HEK293 (cell line): Measurements from ENCODE around the gene KLRF1.

Source experiments
- CTCF ChIA-PET: fragments of 350-600 bp; formaldehyde crosslinking; extraction: SDS; loops from one replicate; lab custom pipeline; 2021; ENCODE audit warnings: antibody characterized with exemption; lab: Yijun Ruan, JAX
- POLR2A ChIA-PET: fragments of 300-600 bp; formaldehyde crosslinking; extraction: SDS; loops from one replicate; lab custom pipeline; 2020; ENCODE audit warnings: antibody characterized with exemption, inconsistent platforms; lab: Yijun Ruan, JAX
- H3K27ac ChIP-seq: fragments of 200-500 bp; sonication (Bioruptor generic); 2 replicates; pipeline ENCODE4 v1.5.1; 2014; ENCODE audit warnings: low read depth, low read length, control low read depth, inconsistent platforms; ENCODE audit errors: extremely low read depth
- H3K36me3 ChIP-seq, 2 experiments: fragments of 200-500 bp in 1 of 2; sonication (Bioruptor generic) in 1 of 2; 1 replicate in 1 of 2; 2 replicates in 1 of 2; pipeline ENCODE4 v1.5.1; 2014 to 2017; ENCODE audit warnings: inconsistent platforms in 2 of 2, low read length in 2 of 2; ENCODE audit not compliant: control insufficient read depth in 2 of 2, insufficient read depth in 1 of 2
- H3K4me1 ChIP-seq: fragments of 200-500 bp; sonication (Bioruptor generic); 2 replicates; pipeline ENCODE4 v1.5.1; 2014; ENCODE audit warnings: mild to moderate bottlenecking, low read length, inconsistent platforms; ENCODE audit not compliant: control insufficient read depth, insufficient read depth
- H3K4me3 ChIP-seq: 2 replicates; pipeline ENCODE4 v1.5.1; 2011; ENCODE audit warnings: low read depth, mild to moderate bottlenecking, control low read depth, low read length, moderate library complexity
- H3K9me3 ChIP-seq: fragments of 200-500 bp; sonication (Bioruptor generic); 2 replicates; pipeline ENCODE4 v1.5.1; 2014; ENCODE audit warnings: low read depth, low read length, inconsistent platforms; ENCODE audit not compliant: control insufficient read depth, insufficient read depth
- GLI2 ChIP-seq: fragments of 450-650 bp; formaldehyde crosslinking; IDR thresholded peaks from 2 replicates; pipeline ENCODE4; 2017; ENCODE audit warnings: missing biosample characterization, missing genetic modification characterization, low read depth, borderline replicate concordance
- GLIS2 ChIP-seq: fragments of 450-650 bp; formaldehyde crosslinking; IDR thresholded peaks from 2 replicates; pipeline ENCODE4 v1.5.1; 2016; ENCODE audit warnings: missing biosample characterization, missing genetic modification characterization
- KLF9 ChIP-seq: fragments of 450-650 bp; formaldehyde crosslinking; IDR thresholded peaks from 2 replicates; pipeline ENCODE4 v1.5.1; 2016; ENCODE audit warnings: missing biosample characterization, missing genetic modification characterization, low read depth
- MZF1 ChIP-seq: fragments of 450-650 bp; formaldehyde crosslinking; IDR thresholded peaks from 2 replicates; pipeline ENCODE4 v1.5.1; 2017; ENCODE audit warnings: missing biosample characterization, missing genetic modification characterization, borderline replicate concordance
- OVOL3 ChIP-seq: fragments of 450-650 bp; formaldehyde crosslinking; IDR thresholded peaks from 2 replicates; pipeline ENCODE4 v1.5.1; 2016; ENCODE audit warnings: missing biosample characterization, missing genetic modification characterization
- REPIN1 ChIP-seq: fragments of 450-650 bp; formaldehyde crosslinking; IDR thresholded peaks from 2 replicates; pipeline ENCODE4 v1.5.1; 2017; ENCODE audit warnings: missing biosample characterization, missing genetic modification characterization, low read depth
- SP2 ChIP-seq: fragments of 450-650 bp; formaldehyde crosslinking; IDR thresholded peaks from 2 replicates; pipeline ENCODE4 v1.5.1; 2016; ENCODE audit warnings: missing biosample characterization, missing genetic modification characterization
- TCF7L2 ChIP-seq: IDR thresholded peaks from 2 replicates; pipeline ENCODE4 v1.6.1; 2011; ENCODE audit warnings: low read depth, mild to moderate bottlenecking, inconsistent platforms, low read length, moderate library complexity, borderline replicate concordance
- YY1 ChIP-seq: fragments of 450-650 bp; formaldehyde crosslinking; IDR thresholded peaks from 2 replicates; pipeline ENCODE4 v1.5.1; 2018; ENCODE audit warnings: missing biosample characterization, missing genetic modification characterization
- YY2 ChIP-seq: fragments of 450-650 bp; formaldehyde crosslinking; IDR thresholded peaks from 2 replicates; pipeline ENCODE4 v1.5.1; 2016; ENCODE audit warnings: missing biosample characterization, missing genetic modification characterization
- ZBTB11 ChIP-seq: fragments of 450-650 bp; formaldehyde crosslinking; conservative IDR thresholded peaks from 2 replicates; pipeline ENCODE4 v1.5.1; 2016; ENCODE audit warnings: low read depth, missing biosample characterization, missing genetic modification characterization
- ZEB2 ChIP-seq: fragments of 450-650 bp; formaldehyde crosslinking; IDR thresholded peaks from 2 replicates; pipeline ENCODE4 v1.5.1; 2016; ENCODE audit warnings: missing biosample characterization, missing genetic modification characterization
- ZNF324 ChIP-seq: fragments of 450-650 bp; formaldehyde crosslinking; IDR thresholded peaks from 2 replicates; pipeline ENCODE4 v1.5.1; 2016; ENCODE audit warnings: missing biosample characterization, missing genetic modification characterization
- ZNF354C ChIP-seq: fragments of 450-650 bp; formaldehyde crosslinking; IDR thresholded peaks from 2 replicates; pipeline ENCODE4 v1.5.1; 2016; ENCODE audit warnings: missing biosample characterization, missing genetic modification characterization, low read depth, borderline replicate concordance
- ZNF510 ChIP-seq: fragments of 450-650 bp; formaldehyde crosslinking; IDR thresholded peaks from 2 replicates; pipeline ENCODE4 v1.5.1; 2018; ENCODE audit warnings: mild to moderate bottlenecking, missing genetic modification characterization, missing biosample characterization; ENCODE audit not compliant: insufficient replicate concordance
- ZNF544 ChIP-seq: fragments of 450-650 bp; formaldehyde crosslinking; IDR thresholded peaks from 2 replicates; pipeline ENCODE4 v1.5.0; 2017; ENCODE audit warnings: missing biosample characterization, missing genetic modification characterization
- ZNF560 ChIP-seq: fragments of 450-650 bp; formaldehyde crosslinking; IDR thresholded peaks from 2 replicates; pipeline ENCODE4 v1.5.1; 2017; ENCODE audit warnings: missing biosample characterization, missing genetic modification characterization, borderline replicate concordance
- ZNF571 ChIP-seq: fragments of 450-650 bp; formaldehyde crosslinking; IDR thresholded peaks from 2 replicates; pipeline ENCODE4 v1.5.0; 2017; ENCODE audit warnings: missing biosample characterization, missing genetic modification characterization
- ZNF600 ChIP-seq: fragments of 450-650 bp; formaldehyde crosslinking; IDR thresholded peaks from 2 replicates; pipeline ENCODE4 v1.5.1; 2016; ENCODE audit warnings: missing biosample characterization, missing genetic modification characterization
- ZNF776 ChIP-seq: fragments of 450-650 bp; formaldehyde crosslinking; IDR thresholded peaks from 2 replicates; pipeline ENCODE4 v1.5.0; 2017; ENCODE audit warnings: missing biosample characterization, missing genetic modification characterization, borderline replicate concordance

KLRF1 gene

GRCh38 chr12:9883175-9883574 is 55.9 kb downstream of the KLRF1 start:
- Histone ChIP-seq H3K4me1 (no peaks in the 10 kb centered on the region), H3K4me3 (no peak overlapping the region), H3K36me3 (no peaks in the 10 kb centered on the region), H3K9me3 (no peaks in the 10 kb centered on the region)
- ChIA-PET CTCF (no interaction called here), POLR2A (no interaction called here)
- TF ChIP-seq ZNF776 (tag by site-specific recombination) (no peak), ZNF324 (no peak), GLIS2 (tag by site-specific recombination) (no peak), ZNF510 (no peak), SP2 (tag by site-specific recombination) (no peak), YY2 (no peak), KLF9 (no peak)
- TF ChIP-seq, all 188 proteins: peak for 0
- H3K27ac ChIP-seq = no peak overlapping the region

DNA sequence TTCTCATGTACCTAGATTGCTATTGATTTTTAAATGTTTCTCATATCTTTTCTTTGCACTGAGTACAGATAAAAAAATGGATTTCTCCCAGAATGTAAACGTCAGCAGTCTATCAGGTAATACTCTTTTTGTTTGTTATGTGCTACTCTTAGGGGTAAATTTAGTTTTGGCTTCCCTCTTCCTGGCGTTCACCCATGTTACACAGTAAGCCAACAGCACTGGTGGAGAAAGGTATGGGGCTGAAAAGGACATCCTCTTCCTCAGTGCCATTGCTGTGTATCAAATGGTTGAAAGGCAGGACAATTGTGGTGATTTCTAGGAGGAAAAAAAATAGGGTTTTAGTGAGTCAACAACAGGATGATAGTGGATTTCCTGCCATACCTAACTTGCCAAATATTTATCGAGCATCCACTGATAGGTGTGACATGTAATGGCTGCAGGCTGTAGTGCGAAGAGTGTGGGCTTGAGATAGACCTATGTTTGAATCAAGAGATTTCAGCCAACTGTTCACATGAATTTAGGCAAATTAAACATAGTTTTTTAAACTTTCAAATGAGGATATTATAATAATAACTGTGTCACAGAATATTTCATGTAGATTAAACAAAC is 61.5 kb downstream of the KLRF1 start:
- Histone ChIP-seq H3K36me3 (no peaks in the 10 kb centered on the region), H3K4me3 (no peak overlapping the region), H3K27ac (no peak overlapping the region), H3K4me1 (no peaks in the 10 kb centered on the region), H3K9me3 (no peaks in the 10 kb centered on the region)
- no peak for TF ChIP-seq MZF1
- TF ChIP-seq REPIN1 = no peak
- no peak for TF ChIP-seq ZNF776 (tag by site-specific recombination)
- no peak for TF ChIP-seq ZNF571 (tag by site-specific recombination)
- TF ChIP-seq ZBTB11 (tag by site-specific recombination) = no peak
- TF ChIP-seq ZNF560 (tag by site-specific recombination) = no peak
- TF ChIP-seq OVOL3 (tag by site-specific recombination) = no peak
- TF ChIP-seq YY1 (tag by site-specific recombination) = no peak
- TF ChIP-seq SP2 (tag by site-specific recombination) = no peak
- no peak for TF ChIP-seq GLI2 (tag by site-specific recombination)
- TF ChIP-seq ZNF600 (tag by site-specific recombination) = no peak
- no peak for TF ChIP-seq ZNF354C
- no peak for TF ChIP-seq ZNF544 (tag by site-specific recombination)
- no peak for TF ChIP-seq TCF7L2
- TF ChIP-seq ZEB2 (tag by site-specific recombination) = no peak
- POLR2A ChIA-PET = no interaction called here
- CTCF ChIA-PET = no interaction called here
